HCT116 (cell line): ENCODE measurements around the gene PPIL6. TPM values are rescaled to one million over a fixed set of nuclear protein-coding genes. Genes with fewer than 3 reads are reported as not detected.
A peak's percentile ranks its signal among the peaks of the same experiment; 100 is the strongest.

Experiments
- ATAC-seq: fragments of 200-7000 bp; cut with Tn5 transposase; 2 replicates; pipeline ENCODE4 v1.9.1; 2020; ENCODE audit warnings: mild to moderate bottlenecking, moderate library complexity
- BruUV-seq: library from RNA; stranded (reverse); fragments of 400-500 nt; replicated peaks from 2 replicates; lab custom pipeline; 2021; lab: Mats Ljungman, UMichigan
- CTCF ChIA-PET: fragments of 300-600 bp; sonication (Branson Sonifier 250); formaldehyde crosslinking; loops from one replicate; lab custom pipeline; 2021; ENCODE audit warnings: antibody characterized with exemption; lab: Charles Lee
- POLR2A ChIA-PET: fragments of 300-600, 350-600 bp; sonication (Branson Sonifier 250); formaldehyde crosslinking; loops from one replicate; lab custom pipeline; 2021; ENCODE audit warnings: antibody characterized with exemption; lab: Charles Lee
- RAD21 ChIA-PET, 2 experiments: fragments of 300-600 bp; sonication (Branson Sonifier 250); formaldehyde crosslinking; loops; one replicate each; lab custom pipeline; 2023; ENCODE audit warnings: low total read pairs in 2 of 2; ENCODE audit not compliant: uncharacterized antibody in 2 of 2, unreplicated experiment in 2 of 2, low non-redundant PET in 1 of 2; lab: Charles Lee
- DNase-seq: peaks from one replicate; pipeline ENCODE4 v3.0.0-alpha.2; 2010; ENCODE audit warnings: low read depth, low spot score
- H2AFZ ChIP-seq: fragments of 200-600 bp; shearing (Covaris generic), sonication (generic); 2 replicates; pipeline ENCODE4 v1.6.1; 2017; ENCODE audit warnings: low read depth, mixed run types, mixed read lengths, antibody characterized with exemption, low read length; ENCODE audit not compliant: poor library complexity, severe bottlenecking
- H3K27ac ChIP-seq: 2 replicates; pipeline ENCODE4 v1.5.1; 2012; ENCODE audit warnings: low read depth, low read length
- H3K27me3 ChIP-seq: fragments of 200-600 bp; sonication (generic); 2 replicates; pipeline ENCODE4 v1.6.1; 2016; ENCODE audit warnings: mixed run types, low read length, mixed read lengths; ENCODE audit not compliant: insufficient read depth
- H3K36me3 ChIP-seq, 2 experiments: fragments of 200-500 bp in 1 of 2; fragments of 200-600 bp in 1 of 2; sonication (Bioruptor generic) in 1 of 2; sonication (generic) in 1 of 2; 2 replicates each; pipeline versions ENCODE4 v1.5.1 to v1.6.1; 2014 to 2016; ENCODE audit warnings: low read length in 2 of 2, inconsistent platforms in 1 of 2, mixed read lengths in 1 of 2, mixed run types in 1 of 2; ENCODE audit not compliant: insufficient read depth in 2 of 2, control insufficient read depth in 1 of 2
- H3K4me1 ChIP-seq, 2 experiments: fragments of 200-600 bp in 1 of 2; sonication (generic) in 1 of 2; 2 replicates each; pipeline versions ENCODE4 v1.5.1 to v1.6.1; 2012 to 2017; ENCODE audit warnings: low read length in 2 of 2, inconsistent platforms in 1 of 2, mild to moderate bottlenecking in 1 of 2, mixed read lengths in 1 of 2, mixed run types in 1 of 2, moderate library complexity in 1 of 2; ENCODE audit not compliant: insufficient read depth in 2 of 2, control insufficient read depth in 1 of 2
- H3K4me2 ChIP-seq: fragments of 200-600 bp; sonication (generic); 2 replicates; pipeline ENCODE4 v1.6.1; 2017; ENCODE audit warnings: mixed run types, low read length, mixed read lengths
- H3K4me3 ChIP-seq, 2 experiments: fragments of 200-600 bp in 1 of 2; sonication (generic) in 1 of 2; replicated peaks in 1 of 2; 2 replicates each; pipeline ENCODE4 v1.5.1; 2011 to 2016; ENCODE audit warnings: low read length in 2 of 2, control low read depth in 1 of 2, low read depth in 1 of 2, mild to moderate bottlenecking in 1 of 2, mixed read lengths in 1 of 2, mixed run types in 1 of 2
- H3K79me2 ChIP-seq: fragments of 200-600 bp; sonication (generic); 2 replicates; pipeline ENCODE4 v1.6.1; 2017; ENCODE audit warnings: mild to moderate bottlenecking, mixed run types, low read length, moderate library complexity, mixed read lengths; ENCODE audit not compliant: insufficient read depth
- H3K9ac ChIP-seq: fragments of 200-600 bp; sonication (generic); 2 replicates; pipeline ENCODE4 v1.6.1; 2016; ENCODE audit warnings: low read length, mixed read lengths
- H3K9me2 ChIP-seq: fragments of 200-600 bp; sonication (generic), shearing (Covaris generic); 2 replicates; pipeline ENCODE4 v1.6.1; 2017; ENCODE audit warnings: mixed run types, mild to moderate bottlenecking, moderate library complexity; ENCODE audit not compliant: insufficient read depth
- H3K9me3 ChIP-seq, 2 experiments: fragments of 200-500 bp in 1 of 2; fragments of 200-600 bp in 1 of 2; sonication (Bioruptor generic) in 1 of 2; sonication (generic) in 1 of 2; 2 replicates each; pipeline ENCODE4 v1.6.1; 2014 to 2017; ENCODE audit warnings: low read length in 2 of 2, mixed read lengths in 2 of 2, inconsistent platforms in 1 of 2, low read depth in 1 of 2, mild to moderate bottlenecking in 1 of 2, mixed run types in 1 of 2, moderate library complexity in 1 of 2; ENCODE audit not compliant: control insufficient read depth in 1 of 2, insufficient read depth in 1 of 2
- H4K20me1 ChIP-seq: fragments of 200-600 bp; sonication (generic), shearing (Covaris generic); 2 replicates; pipeline ENCODE4 v1.6.1; 2017; ENCODE audit warnings: mixed run types, mild to moderate bottlenecking, moderate library complexity; ENCODE audit not compliant: insufficient read depth
- CBX3 ChIP-seq: IDR thresholded peaks from 2 replicates; pipeline ENCODE4 v1.6.1; 2012; ENCODE audit warnings: low read depth
- EGR1 ChIP-seq: IDR thresholded peaks from 2 replicates; pipeline ENCODE4 v1.6.1; 2012; ENCODE audit warnings: low read depth
- EZH2phosphoT487 ChIP-seq: fragments of 200-600 bp; IDR thresholded peaks from 2 replicates; pipeline ENCODE4 v1.6.1; 2018; ENCODE audit warnings: antibody characterized with exemption, borderline replicate concordance
- REST ChIP-seq: IDR thresholded peaks from 2 replicates; pipeline ENCODE4 v1.6.1; 2012; ENCODE audit warnings: low read depth
- SRF ChIP-seq: IDR thresholded peaks from 2 replicates; pipeline ENCODE4 v1.6.1; 2012; ENCODE audit warnings: low read depth
- intact Hi-C: fragments of 100-400 bp; cut with micrococcal nuclease; formaldehyde crosslinking; loops from 2 replicates; pipeline ENCODE4 v1.10.0; 2022
- total RNA-seq: library from RNA; stranded (reverse); gene quantifications from one replicate; pipeline ENCODE4 v1.2.1, GENCODE V29; 2021; ENCODE audit not compliant: unreplicated experiment

The PPIL6 gene
- total RNA-seq, 1 experiment from 2014 or later, result 3.3 TPM

GRCh38 chr6:109450801-109451200 is 10.4 kb upstream of the PPIL6 start:
- intact Hi-C loops, result no loop called here
- H3K4me1 ChIP-seq, result peaks cover 4 to 13% of the 10 kb centered on the region in 2 experiments; a peak in 2 of 4 replicates
- no peak overlapping the region for H3K27ac ChIP-seq
- RAD21 ChIA-PET, result no interaction called here
- DNase-seq, result no peak
- H3K27me3 ChIP-seq, result no peaks in the 10 kb centered on the region
- no peak overlapping the region for H2AFZ ChIP-seq
- no peaks in the 10 kb centered on the region for H4K20me1 ChIP-seq
- no peak overlapping the region for H3K4me3 ChIP-seq
- H3K9ac ChIP-seq, result no peak overlapping the region
- no peak for ATAC-seq
- no peak overlapping the region for H3K4me2 ChIP-seq
- CTCF ChIA-PET, result no interaction called here
- H3K79me2 ChIP-seq, result no peaks in the 10 kb centered on the region
- BruUV-seq, result no TSS peak
- H3K36me3 ChIP-seq, result peaks cover 0 to 5% of the 10 kb centered on the region in 2 experiments; a peak in 1 of 4 replicates
- H3K9me2 ChIP-seq, result no peaks in the 10 kb centered on the region
- TF ChIP-seq CBX3 (no peak), SRF (no peak)
- POLR2A ChIA-PET, result no interaction called here
- no peaks in the 10 kb centered on the region for H3K9me3 ChIP-seq

GRCh38 chr6:109449795-109450673 is 9.6 kb upstream of the PPIL6 start:
- Histone ChIP-seq H3K4me3 (no peak overlapping the region), H3K79me2 (no peaks in the 10 kb centered on the region), H4K20me1 (no peaks in the 10 kb centered on the region), H3K9me2 (no peaks in the 10 kb centered on the region), H3K9ac (no peak overlapping the region), H3K36me3 (peaks cover 0 to 5% of the 10 kb centered on the region in 2 experiments; a peak in 1 of 4 replicates), H3K27me3 (no peaks in the 10 kb centered on the region), H3K4me1 (peaks cover 4 to 11% of the 10 kb centered on the region in 2 experiments; a peak in 2 of 4 replicates), H3K9me3 (no peaks in the 10 kb centered on the region), H3K27ac (no peak overlapping the region), H2AFZ (no peak overlapping the region), H3K4me2 (no peak overlapping the region)
- DNase-seq (no peak), ATAC-seq (0 out of 2 replicates have a peak, but pooled peaks have one; percentile 15)
- CTCF ChIA-PET, result no interaction called here
- RAD21 ChIA-PET, result no interaction called here
- TF ChIP-seq EZH2phosphoT487, result no peak
- TF ChIP-seq REST, result no peak
- TF ChIP-seq EGR1, result no peak
- BruUV-seq, result no TSS peak
- intact Hi-C loops, result no loop called here
- POLR2A ChIA-PET, result no interaction called here
